SW 1271 (cell line): ENCODE data around the gene SPATA12.
A peak's percentile ranks its signal among the peaks of the same experiment; 100 is the strongest.

Source experiments
- DNase-seq, 2 experiments: peaks; one replicate each; lab custom pipeline; 2025; lab: John Stamatoyannopoulos, UW

SPATA12 gene

GRCh38 chr3:57060089-57060821 is at the start of gene SPATA12:
Gene SPATA12 (plus strand): TSS chr3:57060664. CDS start chr3:57073695, 13,031 bp downstream.
- peak; percentile 53 to 86 for DNase-seq

GRCh38 chr3:57011022-57011421 is 49.4 kb upstream of the SPATA12 start:
- no peak for DNase-seq

- no peak for DNase-seq
These were observed 47.6 kb upstream of the SPATA12 start for GRCh38 chr3:57012847-57013246.

GRCh38 chr3:57015350-57015729 is 45.1 kb upstream of the SPATA12 start:
- no peak for DNase-seq

GRCh38 chr3:57015912-57016311 is 44.6 kb upstream of the SPATA12 start:
- DNase-seq: no peak

- DNase-seq: no peak
These were observed 43.0 kb upstream of the SPATA12 start for GRCh38 chr3:57017459-57017845.

- no peak for DNase-seq
These were observed 42.2 kb upstream of the SPATA12 start for GRCh38 chr3:57018246-57018645.

GRCh38 chr3:57019057-57019456 is 41.4 kb upstream of the SPATA12 start:
- no peak for DNase-seq

- DNase-seq: no peak
These were observed 35.2 kb upstream of the SPATA12 start for GRCh38 chr3:57025237-57025636.

- DNase-seq: no peak
These were observed 33.5 kb upstream of the SPATA12 start for GRCh38 chr3:57026944-57027343.

GRCh38 chr3:57029383-57029782 is 31.1 kb upstream of the SPATA12 start:
- no peak for DNase-seq

- DNase-seq: no peak
These were observed 30.5 kb upstream of the SPATA12 start for GRCh38 chr3:57029924-57030323.

- DNase-seq: no peak
These were observed 29.7 kb upstream of the SPATA12 start for GRCh38 chr3:57030721-57031120.

GRCh38 chr3:57031631-57032541 is 28.6 kb upstream of the SPATA12 start:
- DNase-seq: no peak

- DNase-seq: no peak
These were observed 23.5 kb upstream of the SPATA12 start for GRCh38 chr3:57036952-57037351.

- DNase-seq: no peak
These were observed 21.8 kb upstream of the SPATA12 start for GRCh38 chr3:57038466-57039164.

- no peak for DNase-seq
These were observed 18.8 kb upstream of the SPATA12 start for GRCh38 chr3:57041674-57042073.

- DNase-seq: no peak
These were observed 16.9 kb upstream of the SPATA12 start for GRCh38 chr3:57043518-57043917.

- no peak for DNase-seq
These were observed 14.2 kb upstream of the SPATA12 start for GRCh38 chr3:57046101-57046765.

- no peak for DNase-seq
These were observed 12.3 kb upstream of the SPATA12 start for GRCh38 chr3:57048052-57048671.

GRCh38 chr3:57048728-57049127 is 11.7 kb upstream of the SPATA12 start:
- no peak for DNase-seq

GRCh38 chr3:57052662-57053061 is 7.8 kb upstream of the SPATA12 start:
- no peak for DNase-seq
